Measurements from ENCODE around the gene MAGEA8.
"Not testable (repeated sequence)": the region's sequence is repeated elsewhere in the genome, so short reads cannot be mapped to it uniquely, and the experiment has no call there.

The MAGEA8 gene

GRCh38 chrX:149870840-149871239 is 10.1 kb upstream of the MAGEA8 start:
- Mint-ChIP-seq H3K27ac (no peak overlapping the region), H3K4me1 (peaks cover 6% of the 10 kb centered on the region), H3K9me3 (no peaks in the 10 kb centered on the region), H3K36me3 (no peaks in the 10 kb centered on the region), H3K4me3 (no peak overlapping the region)
- ATAC-seq (no peak), DNase-seq (ENCODE audit: low spot score in 2 of 2) (no peak)

GRCh38 chrX:149871433-149871832 is 9.6 kb upstream of the MAGEA8 start:
- no peak for DNase-seq (ENCODE audit: low spot score in 2 of 2)
- Mint-ChIP-seq H3K36me3 (no peaks in the 10 kb centered on the region), H3K4me3 (no peak overlapping the region), H3K9me3 (no peaks in the 10 kb centered on the region), H3K4me1 (peaks cover 6% of the 10 kb centered on the region), H3K27ac (no peak overlapping the region)
- ATAC-seq, result peak; percentile 62

DNA sequence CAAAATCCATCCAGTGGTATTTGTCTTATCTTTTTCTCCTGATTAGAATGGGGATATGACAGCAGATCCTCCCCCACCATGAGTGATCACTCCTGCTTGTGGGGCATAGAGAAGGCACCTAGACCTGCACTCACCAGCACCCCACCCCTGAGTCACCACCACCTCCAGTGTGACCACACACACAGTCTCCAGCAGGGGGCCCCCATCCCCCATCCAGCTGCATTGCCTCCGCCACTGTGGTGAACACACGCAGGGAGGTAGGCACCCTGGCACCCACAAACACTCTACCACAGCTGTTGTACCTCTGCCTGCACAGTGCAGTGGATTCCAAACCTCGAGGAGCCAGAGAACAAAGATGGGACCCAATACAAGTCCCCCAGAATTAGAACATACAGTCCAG is 9.0 kb upstream of the MAGEA8 start:
- H3K4me3 Mint-ChIP-seq, result no peak overlapping the region
- peaks cover 6% of the 10 kb centered on the region for H3K4me1 Mint-ChIP-seq
- H3K27ac Mint-ChIP-seq, result no peak overlapping the region
- no peaks in the 10 kb centered on the region for H3K9me3 Mint-ChIP-seq
- peak; percentile 99 for ATAC-seq
- DNase-seq (ENCODE audit: low spot score in 2 of 2), result peak; percentile 48 to 74
- no peaks in the 10 kb centered on the region for H3K36me3 Mint-ChIP-seq

DNA sequence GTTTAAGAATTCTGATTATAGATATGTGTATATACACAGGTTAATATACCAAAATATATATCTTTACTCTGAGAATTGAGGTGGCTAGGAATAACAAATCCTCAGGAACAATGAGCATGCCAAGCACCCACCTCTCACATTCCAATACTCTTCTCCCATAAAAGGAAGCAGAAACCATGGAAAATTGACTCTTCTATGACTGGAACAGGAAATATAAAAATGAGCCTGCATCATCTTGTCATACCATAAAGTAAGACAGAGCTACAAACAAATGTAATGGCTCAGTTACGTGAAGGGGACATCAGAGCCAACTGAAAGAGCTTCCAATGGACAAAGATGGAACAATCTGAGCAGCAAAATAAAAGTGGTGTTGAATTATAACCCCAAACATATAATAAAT is 3.8 kb upstream of the MAGEA8 start:
- Mint-ChIP-seq H3K36me3 (no peaks in the 10 kb centered on the region), H3K4me1 (peaks cover under 1% of the 10 kb centered on the region), H3K4me3 (no peak overlapping the region), H3K9me3 (no peaks in the 10 kb centered on the region), H3K27ac (no peak overlapping the region)
- DNase-seq (ENCODE audit: low spot score in 2 of 2), result no peak
- no peak for ATAC-seq

GRCh38 chrX:149877636-149878035 is 3.3 kb upstream of the MAGEA8 start:
- ATAC-seq (peak; percentile 45), DNase-seq (ENCODE audit: low spot score in 2 of 2) (no peak)
- no peak overlapping the region for H3K27ac Mint-ChIP-seq
- no peaks in the 10 kb centered on the region for H3K4me1 Mint-ChIP-seq
- no peaks in the 10 kb centered on the region for H3K9me3 Mint-ChIP-seq
- no peaks in the 10 kb centered on the region for H3K36me3 Mint-ChIP-seq
- H3K4me3 Mint-ChIP-seq, result no peak overlapping the region

- not testable (repeated sequence) for H3K9me3 Mint-ChIP-seq; ATAC-seq; H3K36me3 Mint-ChIP-seq; DNase-seq (ENCODE audit: low spot score in 2 of 2); H3K4me3 Mint-ChIP-seq; H3K4me1 Mint-ChIP-seq; H3K27ac Mint-ChIP-seq
These were observed 9.8 kb downstream of the MAGEA8 start for GRCh38 chrX:149890828-149891227.

DNA sequence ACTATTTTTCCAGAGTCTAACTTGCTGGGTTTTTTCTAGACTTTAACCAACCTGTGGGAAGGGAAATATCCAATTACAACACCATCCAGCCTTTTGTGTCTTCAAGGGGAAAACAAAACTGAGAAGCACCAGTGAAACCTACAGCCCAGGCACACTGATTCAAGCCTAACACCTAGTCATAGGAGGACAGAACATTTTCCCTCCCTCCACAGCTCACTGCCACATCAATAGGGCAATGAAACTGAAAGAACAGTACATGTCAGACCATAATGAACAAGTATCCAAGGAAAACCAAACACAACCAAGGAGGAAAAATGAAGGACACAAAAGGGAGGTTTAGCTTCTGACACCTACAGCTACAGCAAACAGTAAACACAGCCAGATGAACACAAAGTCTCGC is 17.6 kb downstream of the MAGEA8 start:
- ATAC-seq (peak; percentile 90), DNase-seq (ENCODE audit: low spot score in 2 of 2) (no peak)
- H3K4me1 Mint-ChIP-seq, result peaks cover 8% of the 10 kb centered on the region
- no peak overlapping the region for H3K27ac Mint-ChIP-seq
- no peaks in the 10 kb centered on the region for H3K36me3 Mint-ChIP-seq
- no peak overlapping the region for H3K4me3 Mint-ChIP-seq
- no peaks in the 10 kb centered on the region for H3K9me3 Mint-ChIP-seq

GRCh38 chrX:149903889-149904748 is 23.1 kb downstream of the MAGEA8 start:
- H3K4me1 Mint-ChIP-seq, result peaks cover 7% of the 10 kb centered on the region
- peak overlapping the region; percentile 43 for H3K4me3 Mint-ChIP-seq
- H3K9me3 Mint-ChIP-seq, result no peaks in the 10 kb centered on the region
- ATAC-seq (peak; percentile 79), DNase-seq (ENCODE audit: low spot score in 2 of 2) (no peak)
- H3K36me3 Mint-ChIP-seq, result no peaks in the 10 kb centered on the region
- H3K27ac Mint-ChIP-seq, result no peak overlapping the region

DNA sequence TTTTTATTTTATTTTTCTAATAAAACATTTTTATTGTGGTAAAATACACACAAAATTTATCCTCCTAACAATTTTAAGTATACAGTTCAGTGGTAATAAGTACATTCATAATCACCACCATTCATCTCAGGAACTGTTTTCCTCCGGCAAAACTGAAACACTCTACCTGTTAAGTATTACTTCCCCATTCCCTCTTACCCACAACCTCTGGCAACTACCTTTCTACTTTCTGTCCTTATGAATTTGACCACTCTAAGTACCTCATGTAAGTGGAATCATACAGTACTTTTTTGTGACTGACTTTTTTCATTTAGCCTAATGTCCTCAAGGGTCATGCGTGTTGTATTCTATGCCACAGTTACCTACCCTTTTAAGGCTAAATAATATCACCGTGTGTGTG is 27.3 kb downstream of the MAGEA8 start:
- DNase-seq (ENCODE audit: low spot score in 2 of 2) (no peak), ATAC-seq (no peak)
- Mint-ChIP-seq H3K27ac (no peak overlapping the region), H3K9me3 (no peaks in the 10 kb centered on the region), H3K4me3 (no peak overlapping the region), H3K36me3 (no peaks in the 10 kb centered on the region), H3K4me1 (peaks cover 7% of the 10 kb centered on the region)

DNA sequence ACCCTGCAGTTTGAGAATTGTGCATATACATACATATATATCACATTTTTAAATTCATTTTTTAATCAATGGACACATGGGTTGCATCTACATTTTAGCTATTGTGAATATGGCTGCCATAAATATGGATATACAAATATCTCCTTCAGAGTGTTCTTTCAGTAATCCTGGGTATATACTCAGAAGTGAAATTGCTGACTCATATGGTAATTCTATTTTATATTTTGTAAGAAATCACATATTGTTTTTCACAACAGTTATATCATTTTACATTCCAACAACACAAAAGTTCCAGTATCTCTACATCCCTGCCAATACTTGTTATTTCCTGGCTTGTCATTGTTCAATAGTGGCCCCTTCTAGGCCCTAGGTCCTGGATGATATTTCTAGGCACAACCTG is 27.7 kb downstream of the MAGEA8 start:
- H3K36me3 Mint-ChIP-seq, result no peaks in the 10 kb centered on the region
- no peak overlapping the region for H3K27ac Mint-ChIP-seq

GRCh38 chrX:149909324-149910177 is 28.6 kb downstream of the MAGEA8 start:
- Mint-ChIP-seq H3K4me1 (peaks cover 3% of the 10 kb centered on the region), H3K4me3 (no peak overlapping the region), H3K36me3 (no peaks in the 10 kb centered on the region), H3K27ac (no peak overlapping the region), H3K9me3 (peaks cover 2% of the 10 kb centered on the region)
- no peak for DNase-seq (ENCODE audit: low spot score in 2 of 2)
- ATAC-seq, result peak; percentile 87

More for the DNA sequence above, 27.7 kb downstream of the MAGEA8 start:
- DNase-seq (ENCODE audit: low spot score in 2 of 2) (no peak), ATAC-seq (no peak)
- Mint-ChIP-seq H3K4me1 (peaks cover 7% of the 10 kb centered on the region), H3K4me3 (no peak overlapping the region), H3K9me3 (no peaks in the 10 kb centered on the region)

- DNase-seq (ENCODE audit: low spot score in 2 of 2) (no peak), ATAC-seq (no peak)
- H3K4me3 Mint-ChIP-seq, result no peak overlapping the region
- H3K27ac Mint-ChIP-seq, result no peak overlapping the region
- H3K9me3 Mint-ChIP-seq, result peaks cover 2% of the 10 kb centered on the region
- H3K4me1 Mint-ChIP-seq, result peaks cover 2% of the 10 kb centered on the region
- no peaks in the 10 kb centered on the region for H3K36me3 Mint-ChIP-seq
These were observed 29.3 kb downstream of the MAGEA8 start for GRCh38 chrX:149910178-149910695.

GRCh38 chrX:149916745-149917392 is 35.9 kb downstream of the MAGEA8 start:
- DNase-seq (ENCODE audit: low spot score in 2 of 2) (no peak), ATAC-seq (peak; percentile 96)
- Mint-ChIP-seq H3K36me3 (no peaks in the 10 kb centered on the region), H3K4me3 (no peak overlapping the region), H3K9me3 (peaks cover 2% of the 10 kb centered on the region), H3K27ac (no peak overlapping the region), H3K4me1 (peaks cover 8% of the 10 kb centered on the region)

DNA sequence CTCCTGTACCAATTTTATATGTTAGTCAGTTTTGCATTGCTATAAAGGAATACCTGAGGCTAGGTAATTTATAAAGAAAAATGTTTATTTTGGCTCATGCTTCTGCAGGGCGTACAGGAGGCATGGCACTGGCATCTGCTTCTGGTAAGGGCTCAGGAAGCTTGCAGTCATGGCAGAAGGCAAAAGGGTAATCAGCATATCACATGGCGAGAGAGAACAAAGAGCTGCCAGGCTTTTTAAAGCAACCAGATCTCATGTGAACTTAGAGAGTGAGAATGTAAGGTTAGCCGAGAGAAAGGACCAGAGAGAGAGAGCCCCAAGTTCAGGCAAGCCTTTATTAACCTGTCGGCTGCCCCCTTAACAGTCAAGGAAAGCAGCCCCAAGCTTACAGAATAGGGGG is 42.9 kb downstream of the MAGEA8 start:
- not testable (repeated sequence) for H3K4me3 Mint-ChIP-seq; H3K4me1 Mint-ChIP-seq; DNase-seq (ENCODE audit: low spot score in 2 of 2); H3K9me3 Mint-ChIP-seq; ATAC-seq; H3K36me3 Mint-ChIP-seq; H3K27ac Mint-ChIP-seq

GRCh38 chrX:149924434-149924833 is 43.5 kb downstream of the MAGEA8 start:
- H3K9me3 Mint-ChIP-seq; H3K36me3 Mint-ChIP-seq; H3K4me1 Mint-ChIP-seq; DNase-seq (ENCODE audit: low spot score in 2 of 2); H3K4me3 Mint-ChIP-seq; H3K27ac Mint-ChIP-seq: not testable (repeated sequence)
- ATAC-seq, result peak; percentile 72
